H9 (cell line): ENCODE data around the gene CREG2. TPM values are rescaled to one million over a fixed set of nuclear protein-coding genes. Genes with fewer than 3 reads are reported as not detected.

Source experiments
- DNase-seq: peaks from one replicate; pipeline ENCODE4 v3.0.0-alpha.2; 2017
- H2AFZ ChIP-seq: one replicate; pipeline ENCODE4 v1.6.1; 2013; ENCODE audit warnings: mild to moderate bottlenecking, low read length, control low read depth, moderate library complexity
- H2AK5ac ChIP-seq: 2 replicates; pipeline ENCODE4 v1.6.1; 2013; ENCODE audit warnings: low read length, control low read depth, mixed read lengths; ENCODE audit not compliant: insufficient read length
- H2BK120ac ChIP-seq: one replicate; pipeline ENCODE4 v1.6.1; 2013; ENCODE audit warnings: low read depth, mild to moderate bottlenecking, low read length, control low read depth, inconsistent platforms; ENCODE audit not compliant: poor library complexity, severe bottlenecking
- H2BK12ac ChIP-seq: 2 replicates; pipeline ENCODE4 v1.6.1; 2013; ENCODE audit warnings: low read length, control low read depth, mixed read lengths, low read depth; ENCODE audit not compliant: insufficient read length
- H2BK15ac ChIP-seq: 2 replicates; pipeline ENCODE4 v1.6.1; 2013; ENCODE audit warnings: low read depth, low read length, control low read depth
- H2BK20ac ChIP-seq: one replicate; pipeline ENCODE4 v1.6.1; 2013; ENCODE audit warnings: low read depth, mild to moderate bottlenecking, low read length, control low read depth, inconsistent platforms; ENCODE audit not compliant: poor library complexity, severe bottlenecking
- H2BK5ac ChIP-seq: 2 replicates; pipeline ENCODE4 v1.6.1; 2013; ENCODE audit warnings: low read length, control low read depth, mixed read lengths; ENCODE audit not compliant: insufficient read length
- H3K14ac ChIP-seq: 2 replicates; pipeline ENCODE4 v1.6.1; 2013; ENCODE audit warnings: low read length, control low read depth; ENCODE audit not compliant: insufficient read depth
- H3K18ac ChIP-seq: 2 replicates; pipeline ENCODE4 v1.6.1; 2013; ENCODE audit warnings: low read depth, mild to moderate bottlenecking, mixed read lengths, low read length, control low read depth; ENCODE audit not compliant: insufficient read length
- H3K23ac ChIP-seq: 2 replicates; pipeline ENCODE4 v1.6.1; 2013; ENCODE audit warnings: low read length, control low read depth, mixed read lengths, low read depth; ENCODE audit not compliant: insufficient read length
- H3K23me2 ChIP-seq: 2 replicates; pipeline ENCODE4 v1.6.1; 2013; ENCODE audit warnings: low read depth, mild to moderate bottlenecking, mixed read lengths, low read length, control low read depth; ENCODE audit not compliant: insufficient read length, poor library complexity, severe bottlenecking
- H3K27ac ChIP-seq: 2 replicates; pipeline ENCODE4 v1.5.1; 2013; ENCODE audit warnings: low read length, control low read depth, mixed read lengths, low read depth; ENCODE audit not compliant: insufficient read length
- H3K27me3 ChIP-seq: 2 replicates; pipeline ENCODE4 v1.6.1; 2013; ENCODE audit warnings: low read length, control low read depth, inconsistent platforms; ENCODE audit not compliant: insufficient read depth
- H3K4ac ChIP-seq: 2 replicates; pipeline ENCODE4 v1.6.1; 2013; ENCODE audit warnings: low read depth, mild to moderate bottlenecking, control low read depth, inconsistent platforms, low read length, moderate library complexity
- H3K4me1 ChIP-seq: 2 replicates; pipeline ENCODE4 v1.6.1; 2013; ENCODE audit warnings: low read length, control low read depth, inconsistent platforms; ENCODE audit not compliant: insufficient read depth
- H3K4me2 ChIP-seq: 2 replicates; pipeline ENCODE4 v1.6.1; 2013; ENCODE audit warnings: low read length, control low read depth, mixed read lengths; ENCODE audit not compliant: insufficient read length, insufficient read depth
- H3K56ac ChIP-seq: 2 replicates; pipeline ENCODE4 v1.6.1; 2013; ENCODE audit warnings: low read depth, mild to moderate bottlenecking, mixed read lengths, low read length, control low read depth; ENCODE audit not compliant: insufficient read length
- H3K79me1 ChIP-seq: 2 replicates; pipeline ENCODE4 v1.6.1; 2013; ENCODE audit warnings: low read depth, mild to moderate bottlenecking, moderate library complexity, low read length, control low read depth, inconsistent platforms; ENCODE audit not compliant: insufficient read depth, poor library complexity, severe bottlenecking
- H3K79me2 ChIP-seq: 2 replicates; pipeline ENCODE4 v1.6.1; 2013; ENCODE audit warnings: low read length, control low read depth, inconsistent platforms; ENCODE audit not compliant: insufficient read depth
- H3K9ac ChIP-seq: 2 replicates; pipeline ENCODE4 v1.6.1; 2013; ENCODE audit warnings: low read length, control low read depth, mixed read lengths; ENCODE audit not compliant: insufficient read length; ENCODE audit errors: extremely low read depth
- H3K9me3 ChIP-seq: one replicate; pipeline ENCODE4 v1.6.1; 2013; ENCODE audit warnings: low read depth, low read length, inconsistent platforms; ENCODE audit not compliant: control insufficient read depth
- H3T11ph ChIP-seq: one replicate; pipeline ENCODE4 v1.6.1; 2013; ENCODE audit warnings: mild to moderate bottlenecking, low read length, control low read depth, inconsistent platforms
- H4K20me1 ChIP-seq: one replicate; pipeline ENCODE4 v1.6.1; 2013; ENCODE audit not compliant: control insufficient read depth, insufficient read length, insufficient read depth
- H4K5ac ChIP-seq: 2 replicates; pipeline ENCODE4 v1.6.1; 2013; ENCODE audit warnings: low read depth, mild to moderate bottlenecking, mixed read lengths, low read length, control low read depth; ENCODE audit not compliant: insufficient read length
- H4K8ac ChIP-seq: replicated peaks from 2 replicates; pipeline ENCODE4 v1.6.1; 2013; ENCODE audit warnings: low read length, control low read depth, mixed read lengths, low read depth; ENCODE audit not compliant: insufficient read length
- H4K91ac ChIP-seq: 2 replicates; pipeline ENCODE4 v1.6.1; 2013; ENCODE audit warnings: low read depth, mild to moderate bottlenecking, moderate library complexity, mixed read lengths, low read length, control low read depth; ENCODE audit not compliant: insufficient read length
- H3K27ac Mint-ChIP-seq, 3 experiments: 2 replicates in 2 of 3; 3 replicates in 1 of 3; pipeline ENCODE4 v1.8.0; 2020 to 2021; ENCODE audit warnings: mixed read lengths in 3 of 3, mild to moderate bottlenecking in 1 of 3, moderate library complexity in 1 of 3
- H3K27me3 Mint-ChIP-seq: 2 replicates; pipeline ENCODE4 v1.8.0; 2021; ENCODE audit warnings: low read depth, mild to moderate bottlenecking, moderate library complexity, mixed read lengths
- H3K36me3 Mint-ChIP-seq, 3 experiments: 2 replicates in 2 of 3; 3 replicates in 1 of 3; pipeline ENCODE4 v1.8.0; 2020 to 2021; ENCODE audit warnings: low read depth in 3 of 3, mixed read lengths in 3 of 3; ENCODE audit not compliant: insufficient read depth in 1 of 3
- H3K4me1 Mint-ChIP-seq, 2 experiments: 2 replicates each; pipeline ENCODE4 v1.8.0; 2020; ENCODE audit warnings: mixed read lengths in 2 of 2
- H3K4me3 Mint-ChIP-seq, 2 experiments: 2 replicates in 1 of 2; 3 replicates in 1 of 2; pipeline ENCODE4 v1.8.0; 2020 to 2021; ENCODE audit warnings: mild to moderate bottlenecking in 2 of 2, mixed read lengths in 2 of 2, moderate library complexity in 1 of 2
- H3K9me3 Mint-ChIP-seq, 2 experiments: 2 replicates in 1 of 2; 3 replicates in 1 of 2; pipeline ENCODE4 v1.8.0; 2020; ENCODE audit warnings: mild to moderate bottlenecking in 2 of 2, mixed read lengths in 2 of 2, moderate library complexity in 1 of 2
- WGBS: extraction: QIAGEN DNeasy Blood & Tissue Kit; methylation state at CpG from one replicate; pipeline ENCODE4 v1.1.7; 2013; ENCODE audit warnings: missing lambda C conversion rate, low lambda C conversion rate, mixed read lengths; ENCODE audit not compliant: insufficient read length; ENCODE audit errors: extremely low coverage; 5-methylcytosine and 5-hydroxymethylcytosine counted together
- total RNA-seq: library from RNA; stranded (reverse); gene quantifications from 2 replicates; pipeline ENCODE4 v1.2.1, GENCODE V29; 2021
- TF ChIP-seq, protein P1 (sequence below): fragments of 200-600 bp; sonication (generic); conservative IDR thresholded peaks from 3 replicates; pipeline ENCODE4 v1.8.0; 2021; ENCODE audit warnings: antibody characterized with exemption, mild to moderate bottlenecking

Gene CREG2
- total RNA-seq, 1 experiment from 2014 or later: 0.77 TPM

DNA sequence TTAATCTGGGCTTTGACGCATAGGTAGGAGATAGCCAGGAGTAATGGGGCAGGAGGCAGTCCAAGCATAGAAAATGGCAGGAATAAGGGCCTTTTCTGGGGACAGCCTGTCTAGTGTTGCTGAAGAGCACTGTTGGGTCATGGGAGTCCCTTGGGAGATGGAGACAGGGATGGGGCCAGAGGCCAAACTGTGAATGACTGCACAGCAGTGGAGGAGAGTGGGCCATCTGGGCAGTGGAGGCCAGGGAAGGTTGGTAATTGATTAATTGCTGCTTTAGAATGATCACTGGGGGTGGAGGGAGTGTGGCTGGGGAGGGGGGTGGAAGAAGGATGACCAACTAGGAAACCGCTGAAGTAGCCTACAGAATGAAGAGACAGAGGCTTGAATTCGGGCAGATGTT, 28.6 kb upstream of the CREG2 start:
- Histone ChIP-seq H3K27ac (no peak overlapping the region), H2BK12ac (no peak overlapping the region), H3K79me2 (no peaks in the 10 kb centered on the region), H2BK15ac (no peak overlapping the region), H4K20me1 (no peaks in the 10 kb centered on the region), H3K4ac (no peak overlapping the region), H3K9ac (no peak overlapping the region), H2BK120ac (no peak overlapping the region), H3K4me2 (no peak overlapping the region), H3K4me1 (no peaks in the 10 kb centered on the region), H3K14ac (no peak overlapping the region), H2AK5ac (no peak overlapping the region), H3K79me1 (no peaks in the 10 kb centered on the region), H3K9me3 (no peaks in the 10 kb centered on the region), H2BK20ac (no peak overlapping the region), H4K5ac (no peak overlapping the region), H2BK5ac (no peak overlapping the region), H3K23me2 (no peaks in the 10 kb centered on the region), H3K23ac (no peak overlapping the region), H3K18ac (no peak overlapping the region), H3T11ph (no peak overlapping the region), H3K27me3 (no peaks in the 10 kb centered on the region), H4K8ac (no peak overlapping the region), H3K56ac (no peak overlapping the region), H4K91ac (no peak overlapping the region), H2AFZ (no peak overlapping the region)
- peaks cover 7% of the 10 kb centered on the region in 2 experiments for H3K4me1 Mint-ChIP-seq
- no peak overlapping the region for H3K4me3 Mint-ChIP-seq
- H3K27me3 Mint-ChIP-seq: no peaks in the 10 kb centered on the region; the same call in 1 of the 2 replicates
- no CpG with 5 or more reads among the region's 3 CpGs for WGBS
- peaks cover 0 to 9% (median 0%) of the 10 kb centered on the region in 3 experiments; a peak in 1 of 7 replicates for H3K36me3 Mint-ChIP-seq
- no peak overlapping the region; a peak in 1 of 7 replicates for H3K27ac Mint-ChIP-seq
- DNase-seq: no peak
- H3K9me3 Mint-ChIP-seq: peaks cover 8 to 10% of the 10 kb centered on the region in 2 experiments
- TF ChIP-seq, protein P1, sequence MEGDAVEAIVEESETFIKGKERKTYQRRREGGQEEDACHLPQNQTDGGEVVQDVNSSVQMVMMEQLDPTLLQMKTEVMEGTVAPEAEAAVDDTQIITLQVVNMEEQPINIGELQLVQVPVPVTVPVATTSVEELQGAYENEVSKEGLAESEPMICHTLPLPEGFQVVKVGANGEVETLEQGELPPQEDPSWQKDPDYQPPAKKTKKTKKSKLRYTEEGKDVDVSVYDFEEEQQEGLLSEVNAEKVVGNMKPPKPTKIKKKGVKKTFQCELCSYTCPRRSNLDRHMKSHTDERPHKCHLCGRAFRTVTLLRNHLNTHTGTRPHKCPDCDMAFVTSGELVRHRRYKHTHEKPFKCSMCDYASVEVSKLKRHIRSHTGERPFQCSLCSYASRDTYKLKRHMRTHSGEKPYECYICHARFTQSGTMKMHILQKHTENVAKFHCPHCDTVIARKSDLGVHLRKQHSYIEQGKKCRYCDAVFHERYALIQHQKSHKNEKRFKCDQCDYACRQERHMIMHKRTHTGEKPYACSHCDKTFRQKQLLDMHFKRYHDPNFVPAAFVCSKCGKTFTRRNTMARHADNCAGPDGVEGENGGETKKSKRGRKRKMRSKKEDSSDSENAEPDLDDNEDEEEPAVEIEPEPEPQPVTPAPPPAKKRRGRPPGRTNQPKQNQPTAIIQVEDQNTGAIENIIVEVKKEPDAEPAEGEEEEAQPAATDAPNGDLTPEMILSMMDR: no peak
